C4-2B (cell line): ENCODE measurements around the gene SOS1.

Experiments
- H3K27ac ChIP-seq: fragments of 450-650 bp; 2 replicates; pipeline ENCODE4 v1.5.1; 2017
- ZFX ChIP-seq: fragments of 450-650 bp; IDR thresholded peaks from 2 replicates; pipeline ENCODE4 v1.6.1; 2017
- TF ChIP-seq, protein P1 (sequence below): fragments of 450-650 bp; conservative IDR thresholded peaks from 2 replicates; pipeline ENCODE4 v1.5.1; 2017; ENCODE audit warnings: mild to moderate bottlenecking

The SOS1 gene

DNA sequence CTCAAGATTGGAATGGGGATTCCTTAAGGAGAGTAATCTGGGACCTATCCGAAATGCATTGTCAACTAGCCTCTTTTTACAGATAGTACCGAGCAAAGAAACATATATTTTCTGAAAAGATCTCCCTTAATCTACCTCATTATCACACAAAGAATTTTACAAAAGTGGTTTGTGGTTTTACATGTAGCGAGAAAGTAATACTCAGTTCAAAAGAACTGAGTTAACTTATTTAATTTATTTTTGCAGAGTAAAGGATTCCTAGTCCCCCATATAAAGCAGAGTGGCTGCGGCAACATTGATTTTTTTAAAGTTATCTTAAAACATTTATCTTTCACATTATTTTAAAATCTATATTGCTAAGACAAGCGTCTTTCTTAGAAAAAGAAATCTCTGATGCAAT, 15.9 kb upstream of the SOS1 start:
- no peak overlapping the region for H3K27ac ChIP-seq
- TF ChIP-seq ZFX: no peak
- TF ChIP-seq, protein P1, sequence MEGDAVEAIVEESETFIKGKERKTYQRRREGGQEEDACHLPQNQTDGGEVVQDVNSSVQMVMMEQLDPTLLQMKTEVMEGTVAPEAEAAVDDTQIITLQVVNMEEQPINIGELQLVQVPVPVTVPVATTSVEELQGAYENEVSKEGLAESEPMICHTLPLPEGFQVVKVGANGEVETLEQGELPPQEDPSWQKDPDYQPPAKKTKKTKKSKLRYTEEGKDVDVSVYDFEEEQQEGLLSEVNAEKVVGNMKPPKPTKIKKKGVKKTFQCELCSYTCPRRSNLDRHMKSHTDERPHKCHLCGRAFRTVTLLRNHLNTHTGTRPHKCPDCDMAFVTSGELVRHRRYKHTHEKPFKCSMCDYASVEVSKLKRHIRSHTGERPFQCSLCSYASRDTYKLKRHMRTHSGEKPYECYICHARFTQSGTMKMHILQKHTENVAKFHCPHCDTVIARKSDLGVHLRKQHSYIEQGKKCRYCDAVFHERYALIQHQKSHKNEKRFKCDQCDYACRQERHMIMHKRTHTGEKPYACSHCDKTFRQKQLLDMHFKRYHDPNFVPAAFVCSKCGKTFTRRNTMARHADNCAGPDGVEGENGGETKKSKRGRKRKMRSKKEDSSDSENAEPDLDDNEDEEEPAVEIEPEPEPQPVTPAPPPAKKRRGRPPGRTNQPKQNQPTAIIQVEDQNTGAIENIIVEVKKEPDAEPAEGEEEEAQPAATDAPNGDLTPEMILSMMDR: no peak

DNA sequence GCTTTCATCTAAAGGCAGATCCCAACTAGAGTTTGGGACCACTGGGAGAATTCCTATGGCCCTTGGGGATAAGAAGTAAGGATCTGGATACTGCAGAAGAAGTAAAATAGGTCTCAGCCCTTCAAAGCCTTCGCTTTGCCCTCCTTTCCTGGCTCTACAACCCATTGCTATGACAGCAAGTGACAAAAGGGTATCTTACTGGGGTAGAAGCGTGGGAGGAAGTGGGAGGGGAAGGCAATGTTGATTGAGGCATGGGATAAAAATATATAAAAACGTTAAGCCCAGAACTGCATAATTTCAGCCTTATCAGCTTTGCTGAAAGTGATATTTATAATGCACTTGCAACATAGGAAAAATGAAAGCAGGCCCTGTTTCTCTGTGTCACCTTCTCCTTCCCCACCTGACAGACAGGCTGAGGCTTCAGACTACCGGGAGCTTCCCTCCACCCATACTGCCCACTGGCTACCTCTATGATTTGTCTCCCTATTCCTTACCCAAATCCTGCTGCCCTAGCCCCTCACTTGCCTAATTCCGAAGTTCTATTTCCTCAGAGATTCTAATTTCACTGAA, 14.9 kb upstream of the SOS1 start:
- H3K27ac ChIP-seq: no peak overlapping the region
- no peak for TF ChIP-seq ZFX
- TF ChIP-seq, protein P1: no peak

DNA sequence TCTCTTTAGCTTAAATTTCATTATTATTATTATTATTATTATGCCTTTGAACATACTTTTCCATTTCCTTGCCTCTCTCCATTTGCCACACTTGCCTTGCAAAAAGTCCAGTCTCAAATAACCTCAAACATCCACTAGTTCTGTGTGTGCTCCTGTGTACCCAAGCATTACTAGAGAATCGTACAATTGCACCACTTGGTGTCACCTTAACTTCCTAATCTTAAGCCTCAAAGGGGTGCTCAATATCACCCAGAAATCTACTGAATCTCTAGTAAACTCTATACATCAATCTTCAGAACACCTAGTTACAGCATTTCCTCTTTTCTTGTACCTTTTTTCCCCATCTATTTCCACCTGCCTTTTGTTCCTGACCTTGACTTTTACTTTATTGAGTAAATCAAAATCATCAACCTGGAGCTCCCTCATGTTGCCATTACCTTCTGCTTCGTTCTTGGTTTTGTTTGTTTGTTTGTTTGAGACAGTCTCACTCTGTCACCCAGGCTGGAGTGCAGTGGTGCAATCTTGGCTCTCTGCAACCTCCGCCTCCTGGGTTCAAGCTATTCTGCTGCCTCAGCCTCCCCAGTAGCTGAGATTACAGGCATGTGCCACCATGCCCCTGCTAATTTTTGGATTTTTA, 12.5 kb upstream of the SOS1 start:
- no peak for TF ChIP-seq ZFX
- TF ChIP-seq, protein P1: no peak
- no peak overlapping the region for H3K27ac ChIP-seq

DNA sequence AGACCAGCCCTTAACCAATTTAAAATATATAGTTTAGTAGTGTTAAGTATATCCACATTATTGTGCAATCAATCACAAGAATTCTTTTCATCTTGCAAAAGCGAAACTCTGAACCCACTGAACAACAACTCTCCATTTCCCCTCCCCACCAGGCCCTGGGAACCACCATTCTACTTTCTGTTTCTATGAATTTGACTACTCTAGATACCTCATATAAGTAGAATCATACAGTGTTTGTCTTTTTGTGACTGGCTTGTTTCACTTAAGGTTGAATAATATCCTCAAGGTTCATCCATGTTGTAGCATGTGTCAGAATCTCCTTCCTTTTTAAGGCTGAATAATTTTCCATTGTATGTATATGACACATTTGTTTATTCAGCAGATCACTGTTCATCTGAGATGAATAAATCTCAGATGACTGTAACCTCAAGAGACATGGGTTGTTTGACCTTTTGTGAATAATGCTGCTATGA, 8.1 kb upstream of the SOS1 start:
- no peak for TF ChIP-seq ZFX
- TF ChIP-seq, protein P1: no peak
- no peak overlapping the region for H3K27ac ChIP-seq

DNA sequence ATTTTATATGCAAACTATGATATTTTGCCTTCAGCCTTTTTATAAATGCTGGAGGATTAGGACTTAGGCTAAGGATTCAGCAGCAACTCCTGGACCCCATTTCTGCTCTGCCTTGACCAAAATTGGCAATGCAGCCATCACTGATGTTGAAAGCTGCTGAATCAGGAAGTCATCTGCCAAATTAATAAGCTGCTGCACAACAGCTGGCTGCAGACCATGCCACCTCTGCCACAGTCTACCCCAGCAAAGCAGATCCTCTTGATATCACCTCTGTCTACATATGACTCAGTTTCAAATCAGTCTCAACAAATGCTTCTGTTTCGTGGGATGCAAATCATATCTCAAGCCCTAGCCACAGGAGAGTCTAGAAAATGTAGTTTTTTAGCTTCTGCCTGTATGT, 7.1 kb upstream of the SOS1 start:
- TF ChIP-seq ZFX: no peak
- TF ChIP-seq, protein P1: no peak
- H3K27ac ChIP-seq: no peak overlapping the region

DNA sequence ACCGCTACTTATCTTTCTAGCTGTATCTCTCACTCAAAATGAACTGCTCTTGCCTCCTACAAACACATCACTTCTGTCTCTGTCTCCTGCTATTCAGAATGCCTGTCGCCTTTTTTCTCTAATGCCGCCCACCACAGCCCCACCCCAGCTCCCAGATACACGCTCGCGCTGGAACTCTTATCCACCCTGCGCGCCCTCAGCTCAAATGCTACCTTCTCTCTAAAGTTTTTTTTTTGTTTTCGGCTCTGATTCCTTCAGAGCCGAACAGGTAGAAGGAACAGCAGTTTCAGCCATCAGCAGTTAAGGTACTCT, 3.9 kb upstream of the SOS1 start:
- TF ChIP-seq, protein P1: 0 out of 2 replicates have a peak, but pooled peaks have one; percentile 22
- TF ChIP-seq ZFX: no peak
- H3K27ac ChIP-seq: peak overlapping the region; percentile 80

DNA sequence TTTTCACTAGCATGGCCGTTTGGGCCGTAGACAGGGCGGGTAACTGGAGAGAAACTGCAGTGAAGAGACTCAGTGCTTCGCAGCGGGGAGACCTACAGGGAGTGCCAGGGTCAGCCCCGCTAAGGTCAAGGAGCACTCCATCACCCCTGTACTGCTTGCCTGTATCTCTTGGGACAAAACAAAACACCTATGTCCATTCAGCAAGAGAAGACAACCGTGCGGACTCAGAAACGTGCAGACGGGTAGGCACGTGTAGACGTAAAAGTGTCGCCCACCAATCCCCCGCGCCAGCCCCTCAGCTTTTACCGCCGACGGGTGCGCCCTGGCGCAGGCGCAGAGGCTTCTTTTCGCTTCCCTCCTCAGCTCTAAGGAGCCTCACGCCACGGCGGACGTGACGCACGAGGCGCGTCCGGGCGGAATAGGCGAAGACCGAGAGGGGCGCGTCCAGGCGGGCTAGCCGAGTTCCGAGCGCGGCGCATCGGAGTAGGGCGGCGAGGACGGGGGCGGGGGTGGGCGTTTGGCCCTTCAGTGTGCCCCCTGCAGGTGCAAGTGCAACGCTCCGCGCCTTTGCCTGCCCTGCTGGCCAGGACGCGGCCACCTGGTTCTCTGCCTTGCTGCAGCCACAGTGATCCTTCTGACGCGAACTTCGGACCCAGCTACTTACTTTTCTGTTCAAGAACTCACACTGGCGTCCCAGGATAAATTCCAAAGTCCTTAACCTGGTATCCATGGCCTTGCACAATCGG, 3.3 kb upstream of the SOS1 start:
- H3K27ac ChIP-seq: peak overlapping the region; percentile 80
- TF ChIP-seq, protein P1: peak; percentile 47
- no peak for TF ChIP-seq ZFX
